Lower lobe of right lung (tissue), 2 donors: ENCODE measurements around the gene MAPK7. TPM values are rescaled to one million over a fixed set of nuclear protein-coding genes. Genes with fewer than 3 reads are reported as not detected.
A peak's percentile ranks its signal among the peaks of the same experiment; 100 is the strongest.

Source experiments
- ATAC-seq, 2 donors: fragments of 200-7000 bp; cut with Tn5 transposase; one replicate each; pipeline ENCODE4 v1.9.1; 2020 to 2022; ENCODE audit warnings: mild to moderate bottlenecking in 2 of 2, moderate library complexity in 2 of 2
- DNase-seq: peaks from one replicate; pipeline ENCODE4 v3.0.0-alpha.2; 2020
- H3K27ac ChIP-seq: fragments of 200-600 bp; one replicate; pipeline ENCODE4 v1.8.0; 2022
- H3K27me3 ChIP-seq: fragments of 200-600 bp; one replicate; pipeline ENCODE4 v1.8.0; 2022; ENCODE audit warnings: low read depth
- H3K36me3 ChIP-seq: fragments of 200-600 bp; one replicate; pipeline ENCODE4 v1.8.0; 2022; ENCODE audit warnings: mild to moderate bottlenecking
- H3K4me1 ChIP-seq: fragments of 200-600 bp; one replicate; pipeline ENCODE4 v1.8.0; 2022
- H3K4me3 ChIP-seq: fragments of 200-600 bp; one replicate; pipeline ENCODE4 v1.8.0; 2022; ENCODE audit warnings: mild to moderate bottlenecking
- H3K9me3 ChIP-seq: fragments of 200-600 bp; one replicate; pipeline ENCODE4 v1.8.0; 2022
- intact Hi-C: fragments of 100-400 bp; cut with DNase I; formaldehyde crosslinking; loops from one replicate; pipeline ENCODE4 v1.11.0; 2022
- total RNA-seq: library from RNA; stranded (reverse); fragmentation: NEBNext Ultra II Directional; extraction: Animal tissue kit (Norgen Biotek cat#: 25700); gene quantifications from one replicate; pipeline ENCODE4 v1.2.1, GENCODE V29; 2021
- TF ChIP-seq, protein P1 (sequence below): fragments of 200-600 bp; IDR thresholded peaks from one replicate; pipeline ENCODE4 v1.8.0; 2022; ENCODE audit warnings: antibody characterized with exemption, mild to moderate bottlenecking
- donor health status: DM: no; HTN: yes; CAD: no; lungs with severe emphysema.

Gene MAPK7
- total RNA-seq, 1 donor from 2014 or later = 22.2 TPM

DNA sequence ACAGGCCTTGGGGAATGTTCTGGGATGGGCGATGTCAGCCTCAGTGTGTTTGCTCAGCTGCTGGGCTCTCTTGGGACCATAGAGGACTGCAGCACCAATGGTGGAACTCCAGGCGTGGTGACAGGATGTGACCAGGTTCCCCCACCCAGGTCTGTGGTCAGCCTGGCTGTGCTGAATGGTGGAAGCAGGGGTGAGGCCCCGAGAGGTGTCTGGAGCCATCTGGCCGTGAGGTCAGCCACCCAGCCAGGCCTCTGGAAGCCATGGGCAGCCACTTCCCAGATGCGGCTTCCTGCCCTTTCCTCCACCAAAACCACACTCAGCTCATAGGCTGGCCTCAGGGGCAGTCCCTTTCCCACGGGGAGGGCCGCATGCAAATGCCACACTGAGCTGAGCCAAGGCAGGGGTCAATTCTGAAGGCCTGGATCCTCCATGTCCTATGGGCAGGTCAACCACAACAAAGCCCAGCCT is 7.8 kb upstream of the MAPK7 start:
- H3K27ac ChIP-seq = peak overlapping the region; percentile 58
- ATAC-seq = peak; percentile 63 to 81
- intact Hi-C loops = no loop called here
- TF ChIP-seq, protein P1, sequence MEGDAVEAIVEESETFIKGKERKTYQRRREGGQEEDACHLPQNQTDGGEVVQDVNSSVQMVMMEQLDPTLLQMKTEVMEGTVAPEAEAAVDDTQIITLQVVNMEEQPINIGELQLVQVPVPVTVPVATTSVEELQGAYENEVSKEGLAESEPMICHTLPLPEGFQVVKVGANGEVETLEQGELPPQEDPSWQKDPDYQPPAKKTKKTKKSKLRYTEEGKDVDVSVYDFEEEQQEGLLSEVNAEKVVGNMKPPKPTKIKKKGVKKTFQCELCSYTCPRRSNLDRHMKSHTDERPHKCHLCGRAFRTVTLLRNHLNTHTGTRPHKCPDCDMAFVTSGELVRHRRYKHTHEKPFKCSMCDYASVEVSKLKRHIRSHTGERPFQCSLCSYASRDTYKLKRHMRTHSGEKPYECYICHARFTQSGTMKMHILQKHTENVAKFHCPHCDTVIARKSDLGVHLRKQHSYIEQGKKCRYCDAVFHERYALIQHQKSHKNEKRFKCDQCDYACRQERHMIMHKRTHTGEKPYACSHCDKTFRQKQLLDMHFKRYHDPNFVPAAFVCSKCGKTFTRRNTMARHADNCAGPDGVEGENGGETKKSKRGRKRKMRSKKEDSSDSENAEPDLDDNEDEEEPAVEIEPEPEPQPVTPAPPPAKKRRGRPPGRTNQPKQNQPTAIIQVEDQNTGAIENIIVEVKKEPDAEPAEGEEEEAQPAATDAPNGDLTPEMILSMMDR = no peak
- no peaks in the 10 kb centered on the region for H3K36me3 ChIP-seq
- DNase-seq = peak; percentile 68
- H3K4me3 ChIP-seq = no peak overlapping the region
- no peaks in the 10 kb centered on the region for H3K27me3 ChIP-seq
- peaks cover 35% of the 10 kb centered on the region for H3K4me1 ChIP-seq
- no peaks in the 10 kb centered on the region for H3K9me3 ChIP-seq

DNA sequence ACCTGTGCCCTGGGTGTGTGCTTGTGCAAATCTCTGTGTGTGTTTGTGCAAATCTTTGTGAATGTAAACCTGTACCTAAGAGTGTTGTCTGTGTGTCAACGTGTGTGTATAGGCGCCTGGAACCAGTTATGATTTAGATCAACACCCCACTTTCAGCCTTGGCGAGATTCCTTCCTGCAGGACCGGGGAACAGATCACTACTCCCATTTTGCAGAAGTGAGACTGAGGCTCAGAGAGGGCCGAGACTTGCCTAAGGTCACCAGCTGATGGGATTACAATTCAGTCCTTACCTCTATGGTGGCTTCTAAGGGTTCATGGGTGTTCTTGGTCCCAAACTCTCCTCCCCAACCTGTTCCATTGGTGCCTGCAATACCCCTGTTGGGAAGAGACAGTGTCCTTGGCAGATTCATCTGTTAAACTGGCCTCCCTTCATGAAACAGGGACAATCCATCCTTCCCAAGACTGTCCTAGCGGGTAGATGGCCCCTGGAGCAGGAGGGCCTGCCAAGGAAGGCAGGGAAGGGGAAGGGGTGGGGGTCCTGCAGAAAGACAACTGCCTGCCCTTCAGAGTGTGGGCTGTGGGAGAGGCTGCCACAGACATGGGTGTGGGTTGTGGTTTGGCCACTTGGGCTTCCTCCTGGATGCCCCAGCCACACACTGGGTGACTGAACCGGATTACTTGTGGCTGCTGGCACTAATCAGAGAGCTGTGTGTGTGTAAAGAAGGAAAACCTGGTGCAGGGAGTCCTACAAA is 6.9 kb upstream of the MAPK7 start:
- no peak for DNase-seq
- ATAC-seq = peak in 1 of 2 donors; percentile 49
- Histone ChIP-seq H3K27me3 (no peaks in the 10 kb centered on the region), H3K27ac (peak overlapping the region; percentile 58), H3K4me3 (no peak overlapping the region), H3K36me3 (no peaks in the 10 kb centered on the region), H3K4me1 (peaks cover 40% of the 10 kb centered on the region), H3K9me3 (no peaks in the 10 kb centered on the region)
- intact Hi-C loops = no loop called here
- TF ChIP-seq, protein P1 = no peak

DNA sequence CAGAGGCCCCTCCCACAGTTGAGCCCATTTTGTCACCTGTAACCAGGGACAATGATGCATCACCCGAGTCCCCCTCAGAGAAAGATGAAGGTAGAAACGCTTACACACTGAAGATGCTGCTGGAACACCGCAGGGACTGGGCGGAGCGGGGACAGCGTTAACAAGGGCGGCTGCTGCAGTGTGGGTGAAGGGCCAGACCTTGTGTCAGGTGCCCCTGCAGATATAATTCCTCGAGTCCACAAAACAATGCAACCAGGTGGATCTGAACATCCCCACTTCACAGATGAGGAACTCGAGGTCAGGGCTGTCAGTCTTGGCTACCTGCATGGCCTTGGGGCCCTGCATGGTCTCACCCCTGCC is 6.3 kb upstream of the MAPK7 start:
- Histone ChIP-seq H3K4me3 (no peak overlapping the region), H3K27me3 (no peaks in the 10 kb centered on the region), H3K4me1 (peaks cover 43% of the 10 kb centered on the region), H3K9me3 (no peaks in the 10 kb centered on the region), H3K36me3 (no peaks in the 10 kb centered on the region), H3K27ac (no peak overlapping the region)
- intact Hi-C loops = no loop called here
- DNase-seq (no peak), ATAC-seq (no peak)
- TF ChIP-seq, protein P1 = no peak

DNA sequence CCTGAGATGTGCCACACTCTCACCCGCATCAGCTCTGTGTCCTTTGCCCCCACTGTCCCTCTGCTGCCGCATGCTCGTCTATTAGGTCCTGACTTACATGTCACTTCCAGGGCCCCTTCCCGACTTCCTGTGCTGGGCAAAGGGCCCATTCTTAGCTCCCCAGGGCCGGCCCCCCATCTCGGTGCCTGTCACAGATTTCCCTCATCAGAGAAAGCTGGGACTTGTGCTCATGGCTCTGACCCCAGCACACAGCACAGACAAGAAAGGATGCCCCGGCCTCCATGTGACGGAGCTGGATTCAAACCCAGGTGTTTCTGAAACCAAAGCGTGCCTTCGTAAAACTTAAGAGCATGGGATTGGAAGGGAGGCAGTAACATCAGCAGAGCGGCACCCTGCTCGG is 5.9 kb upstream of the MAPK7 start:
- Histone ChIP-seq H3K27ac (no peak overlapping the region), H3K4me3 (no peak overlapping the region), H3K36me3 (no peaks in the 10 kb centered on the region), H3K9me3 (no peaks in the 10 kb centered on the region), H3K27me3 (no peaks in the 10 kb centered on the region), H3K4me1 (peaks cover 46% of the 10 kb centered on the region)
- intact Hi-C loops = no loop called here
- ATAC-seq (no peak), DNase-seq (no peak)
- TF ChIP-seq, protein P1 = no peak

DNA sequence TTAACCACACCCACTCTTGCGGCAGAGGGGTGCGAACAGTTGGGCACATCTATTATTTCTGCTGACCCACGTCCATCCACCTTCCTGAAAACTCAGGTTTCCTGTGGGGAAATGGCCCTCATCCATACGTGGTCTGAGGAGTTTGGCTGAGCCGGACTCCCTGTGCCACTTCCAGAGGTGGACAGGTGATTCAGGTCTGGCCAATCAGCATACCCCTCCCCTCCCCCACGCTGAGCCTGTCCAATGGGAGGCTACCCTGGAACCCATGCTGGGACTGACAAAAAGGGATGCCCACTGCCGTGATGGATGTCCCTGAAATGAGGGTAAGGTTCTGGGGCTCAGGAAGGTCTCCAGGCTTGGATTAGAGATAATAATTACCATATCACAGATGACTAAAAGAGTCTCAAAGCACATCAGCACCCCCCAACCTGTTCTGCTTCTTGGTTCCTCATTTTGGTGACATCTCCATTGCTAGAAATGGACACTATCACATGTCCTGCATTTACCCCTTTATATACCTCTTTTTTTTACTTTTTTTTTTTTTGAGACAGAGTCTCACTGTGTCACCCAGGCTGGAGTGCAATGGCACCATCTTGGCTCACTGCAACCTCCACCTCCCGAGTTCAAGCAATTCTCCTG is 5.3 kb upstream of the MAPK7 start:
- Histone ChIP-seq H3K27ac (no peak overlapping the region), H3K27me3 (no peaks in the 10 kb centered on the region), H3K9me3 (no peaks in the 10 kb centered on the region), H3K36me3 (no peaks in the 10 kb centered on the region), H3K4me1 (peaks cover 46% of the 10 kb centered on the region), H3K4me3 (no peak overlapping the region)
- intact Hi-C loops = no loop called here
- DNase-seq (no peak), ATAC-seq (no peak)
- TF ChIP-seq, protein P1 = no peak
